ENCODE measurements around the gene SPACA9. TPM values are rescaled to one million over a fixed set of nuclear protein-coding genes. Genes with fewer than 3 reads are reported as not detected.

The SPACA9 gene
- total RNA-seq, 1 experiment from 2014 or later, result 2.1 TPM

- Histone ChIP-seq H3K36me3 (ENCODE audit: insufficient read depth, low read length, poor library complexity, severe bottlenecking) (peaks cover 14% of the 10 kb centered on the region), H3K27me3 (replicated peaks; ENCODE audit: insufficient read depth, low read depth, low read length, poor library complexity) (no peaks in the 10 kb centered on the region), H3K4me3 (ENCODE audit: low read depth, low read length, poor library complexity, severe bottlenecking) (no peak overlapping the region), H3K9me3 (ENCODE audit: low read depth, low read length, poor library complexity, severe bottlenecking) (no peaks in the 10 kb centered on the region), H3K27ac (ENCODE audit: low read depth, low read length, poor library complexity, severe bottlenecking) (no peak overlapping the region), H3K4me1 (ENCODE audit: insufficient read depth, low read length, poor library complexity, severe bottlenecking) (no peaks in the 10 kb centered on the region)
- intact Hi-C loops (cut with micrococcal nuclease; ENCODE audit: unreplicated experiment), result no loop called here
- ChIA-PET CTCF (no interaction called here), POLR2A (ENCODE audit: low non-redundant PET) (no interaction called here)
- no peak for TF ChIP-seq EZH2 (IDR thresholded peaks at IDR 0.05; ENCODE audit: borderline replicate concordance, low read depth, low read length, poor library complexity, severe bottlenecking)
- TF ChIP-seq CTCF (conservative IDR thresholded peaks at IDR 0.05; ENCODE audit: low read depth, low read length), result no peak
- no TSS peak for BruUV-seq (replicated peaks)
- DNase-seq (ENCODE audit: low spot score), result no peak
Observed at GRCh38 chr9:132927704-132928103, 49.0 kb downstream of the SPACA9 start.

- no peak for TF ChIP-seq CTCF (conservative IDR thresholded peaks at IDR 0.05; ENCODE audit: low read depth, low read length)
- no peaks in the 10 kb centered on the region for H3K27me3 ChIP-seq (replicated peaks; ENCODE audit: insufficient read depth, low read depth, low read length, poor library complexity)
- POLR2A ChIA-PET (ENCODE audit: low non-redundant PET), result no interaction called here
- no peaks in the 10 kb centered on the region for H3K4me1 ChIP-seq (ENCODE audit: insufficient read depth, low read length, poor library complexity, severe bottlenecking)
- no peak overlapping the region for H3K27ac ChIP-seq (ENCODE audit: low read depth, low read length, poor library complexity, severe bottlenecking)
- no peak overlapping the region for H3K4me3 ChIP-seq (ENCODE audit: low read depth, low read length, poor library complexity, severe bottlenecking)
- intact Hi-C loops (cut with micrococcal nuclease; ENCODE audit: unreplicated experiment), result no loop called here
- peaks cover 10% of the 10 kb centered on the region for H3K36me3 ChIP-seq (ENCODE audit: insufficient read depth, low read length, poor library complexity, severe bottlenecking)
- no TSS peak for BruUV-seq (replicated peaks)
- CTCF ChIA-PET, result interaction anchor here (0.5 kb wide), 1 partner anchor 18 kb away, joined by 3 read pairs; no protein-coding TSS in a partner anchor
- no peak for DNase-seq (ENCODE audit: low spot score)
- no peaks in the 10 kb centered on the region for H3K9me3 ChIP-seq (ENCODE audit: low read depth, low read length, poor library complexity, severe bottlenecking)
Observed at GRCh38 chr9:132931178-132931735, 52.6 kb downstream of the SPACA9 start.

GRCh38 chr9:132935026-132935425 lies 56.3 kb downstream of the SPACA9 start:
- no peaks in the 10 kb centered on the region for H3K27me3 ChIP-seq (replicated peaks; ENCODE audit: insufficient read depth, low read depth, low read length, poor library complexity)
- intact Hi-C loops (cut with micrococcal nuclease; ENCODE audit: unreplicated experiment), result no loop called here
- ChIA-PET POLR2A (ENCODE audit: low non-redundant PET) (no interaction called here), CTCF (no interaction called here)
- H3K9me3 ChIP-seq (ENCODE audit: low read depth, low read length, poor library complexity, severe bottlenecking), result no peaks in the 10 kb centered on the region
- H3K4me3 ChIP-seq (ENCODE audit: low read depth, low read length, poor library complexity, severe bottlenecking), result no peak overlapping the region
- no peak for TF ChIP-seq CTCF (conservative IDR thresholded peaks at IDR 0.05; ENCODE audit: low read depth, low read length)
- no peak for TF ChIP-seq EZH2 (IDR thresholded peaks at IDR 0.05; ENCODE audit: borderline replicate concordance, low read depth, low read length, poor library complexity, severe bottlenecking)
- no TSS peak for BruUV-seq (replicated peaks)
- no peak overlapping the region for H3K27ac ChIP-seq (ENCODE audit: low read depth, low read length, poor library complexity, severe bottlenecking)
- no peaks in the 10 kb centered on the region for H3K4me1 ChIP-seq (ENCODE audit: insufficient read depth, low read length, poor library complexity, severe bottlenecking)
- no peak for DNase-seq (ENCODE audit: low spot score)
- H3K36me3 ChIP-seq (ENCODE audit: insufficient read depth, low read length, poor library complexity, severe bottlenecking), result no peaks in the 10 kb centered on the region

Data from A673 (cell line).